ENCODE results near the gene SLC35F3. TPM values are rescaled to one million over a fixed set of nuclear protein-coding genes. Genes with fewer than 3 reads are reported as not detected.

The SLC35F3 gene
- total and polyA plus RNA-seq, 2 experiments from 2014 or later, result 1.0 to 3.2 TPM

- TF ChIP-seq ZNF462 (CRISPR knock-in tag; IDR thresholded peaks at IDR 0.05) (no peak), CREB1 (CRISPR knock-in tag; IDR thresholded peaks at IDR 0.05; ENCODE audit: low read depth) (no peak), CTCF (conservative IDR thresholded peaks at IDR 0.05; ENCODE audit: low read depth in 2 of 2) (no peak), EZH2phosphoT487 (IDR thresholded peaks at IDR 0.05; ENCODE audit: unreplicated experiment) (no peak), POLR2AphosphoS5 (IDR thresholded peaks at IDR 0.05; ENCODE audit: low read depth) (no peak), ETS1 (IDR thresholded peaks at IDR 0.05) (no peak), STAT1 (IDR thresholded peaks at IDR 0.05; ENCODE audit: unreplicated experiment) (no peak), REST (IDR thresholded peaks at IDR 0.05; ENCODE audit: unreplicated experiment) (no peak)
Measured at GRCh38 chr1:234170622-234171021, 266.1 kb downstream of the SLC35F3 start (continued).
